Naive thymus-derived CD4-positive, alpha-beta T cell (primary cell): ENCODE results near the gene NAGS. TPM values are rescaled to one million over a fixed set of nuclear protein-coding genes. Genes with fewer than 3 reads are reported as not detected.

ENCODE experiments used
- ATAC-seq: fragments of 150-1000 bp; cut with Tn5 transposase; 2 replicates; pipeline ENCODE4 v1.10.0; 2021; ENCODE audit warnings: mild to moderate bottlenecking, moderate library complexity
- CTCF ChIA-PET: fragments of 350-600 bp; sonication (Branson Sonifier 250); formaldehyde crosslinking; loops from one replicate; lab custom pipeline; 2021; ENCODE audit warnings: antibody characterized with exemption; lab: Charles Lee
- POLR2A ChIA-PET: fragments of 350-600 bp; sonication (Branson Sonifier 250); formaldehyde crosslinking; loops from one replicate; lab custom pipeline; 2021; ENCODE audit warnings: antibody characterized with exemption, inconsistent platforms; lab: Charles Lee
- DNase-seq, 9 donors: peaks; one replicate each; pipeline versions ENCODE4 v3.0.0 to v3.0.0-alpha.2; 2020 to 2022; ENCODE audit warnings: mixed read lengths in 1 of 9
- H3K27ac ChIP-seq: one replicate; pipeline ENCODE4 v1.7.0; 2013; ENCODE audit warnings: mild to moderate bottlenecking, low read depth, low read length, moderate library complexity
- H3K27me3 ChIP-seq, 2 donors: one replicate each; pipeline ENCODE4 v1.7.0; 2013; ENCODE audit warnings: low read length in 2 of 2, mild to moderate bottlenecking in 2 of 2, moderate library complexity in 2 of 2; ENCODE audit not compliant: control insufficient read depth in 2 of 2, insufficient read depth in 2 of 2
- H3K36me3 ChIP-seq, 3 experiments: 1 replicate in 2 of 3; 2 replicates in 1 of 3; pipeline ENCODE4 v1.7.0; 2013; ENCODE audit warnings: low read length in 3 of 3, mild to moderate bottlenecking in 3 of 3, moderate library complexity in 1 of 3; ENCODE audit not compliant: insufficient read depth in 3 of 3, control insufficient read depth in 2 of 3
- H3K4me1 ChIP-seq, 2 donors: one replicate each; pipeline ENCODE4 v1.7.0; 2013; ENCODE audit warnings: low read length in 2 of 2, mild to moderate bottlenecking in 2 of 2, moderate library complexity in 1 of 2; ENCODE audit not compliant: control insufficient read depth in 2 of 2, insufficient read depth in 2 of 2
- H3K4me3 ChIP-seq: 2 replicates; pipeline ENCODE4 v1.7.0; 2013; ENCODE audit warnings: mild to moderate bottlenecking, low read length
- H3K9me3 ChIP-seq, 3 experiments: 1 replicate in 2 of 3; 2 replicates in 1 of 3; pipeline ENCODE4 v1.7.0; 2013; ENCODE audit warnings: low read length in 3 of 3; ENCODE audit not compliant: control insufficient read depth in 2 of 3
- H3K27ac Mint-ChIP-seq, 9 donors: one replicate each; pipeline ENCODE4 v1.8.0; 2020 to 2022; ENCODE audit warnings: mixed read lengths in 9 of 9, mild to moderate bottlenecking in 8 of 9, moderate library complexity in 5 of 9, inconsistent platforms in 2 of 9
- H3K27me3 Mint-ChIP-seq, 5 donors: one replicate each; pipeline ENCODE4 v1.8.0; 2021 to 2022; ENCODE audit warnings: mixed read lengths in 5 of 5, mild to moderate bottlenecking in 1 of 5
- H3K36me3 Mint-ChIP-seq, 5 donors: one replicate each; pipeline ENCODE4 v1.8.0; 2020 to 2022; ENCODE audit warnings: mixed read lengths in 5 of 5, mild to moderate bottlenecking in 3 of 5, inconsistent platforms in 1 of 5
- H3K4me1 Mint-ChIP-seq, 7 donors: one replicate each; pipeline ENCODE4 v1.8.0; 2020 to 2022; ENCODE audit warnings: mixed read lengths in 7 of 7, mild to moderate bottlenecking in 3 of 7, inconsistent platforms in 1 of 7
- H3K4me3 Mint-ChIP-seq, 10 donors: one replicate each; pipeline ENCODE4 v1.8.0; 2020 to 2022; ENCODE audit warnings: mild to moderate bottlenecking in 10 of 10, mixed read lengths in 10 of 10, moderate library complexity in 6 of 10, inconsistent platforms in 2 of 10
- H3K9me3 Mint-ChIP-seq, 11 donors: one replicate each; pipeline ENCODE4 v1.8.0; 2020 to 2022; ENCODE audit warnings: mixed read lengths in 11 of 11, mild to moderate bottlenecking in 4 of 11, inconsistent platforms in 1 of 11, moderate library complexity in 1 of 11
- intact Hi-C, 2 donors: fragments of 100-400 bp; cut with micrococcal nuclease; formaldehyde crosslinking; loops; one replicate each; pipeline ENCODE4 v1.15.1; 2023
- polyA plus RNA-seq, 2 donors: library from polyadenylated mRNA; unstranded; fragments of 300-500 nt; fragmentation: Illumina TruSeq; gene quantifications; one replicate each; pipeline ENCODE4 v1.2.3, GENCODE V29; 2021
- total RNA-seq, 6 experiments: library from RNA in 5 of 6; stranded (reverse) in 5 of 6; gene quantifications; 1 replicate in 5 of 6; 2 replicates in 1 of 6; pipeline ENCODE4 v1.2.3 and lab custom pipeline; 2021 to 2026

The NAGS gene
- total and polyA plus RNA-seq, 7 experiments from 2014 or later: 0.19 to 2.6 (median 0.41) TPM

GRCh38 chr17:43975898-43976297 lies 28.5 kb upstream of the NAGS start:
- ChIA-PET CTCF (no interaction called here), POLR2A (no interaction called here)
- H3K36me3 ChIP-seq: no peaks in the 10 kb centered on the region
- ATAC-seq: no peak
- intact Hi-C loops: no loop called here
- Mint-ChIP-seq H3K27me3 (peaks cover 0 to 28% (median 17%) of the 10 kb centered on the region in 5 donors), H3K9me3 (no peaks in the 10 kb centered on the region), H3K4me1 (peaks cover 4 to 8% (median 7%) of the 10 kb centered on the region in 7 donors), H3K36me3 (no peaks in the 10 kb centered on the region), H3K27ac (no peak overlapping the region), H3K4me3 (no peak overlapping the region)
- no peaks in the 10 kb centered on the region for H3K9me3 ChIP-seq
- DNase-seq: no peak
- H3K27ac ChIP-seq: no peak overlapping the region
- no peak overlapping the region for H3K4me3 ChIP-seq
- H3K27me3 ChIP-seq: no peaks in the 10 kb centered on the region
- no peaks in the 10 kb centered on the region for H3K4me1 ChIP-seq

GRCh38 chr17:43976963-43977837 lies 27.2 kb upstream of the NAGS start:
- peaks cover 0 to 2% of the 10 kb centered on the region in 2 donors for H3K27me3 ChIP-seq
- peaks cover 6 to 34% (median 30%) of the 10 kb centered on the region in 5 donors for H3K27me3 Mint-ChIP-seq
- no peaks in the 10 kb centered on the region for H3K36me3 Mint-ChIP-seq
- H3K4me3 Mint-ChIP-seq: no peak overlapping the region
- H3K4me1 ChIP-seq: no peaks in the 10 kb centered on the region
- ChIA-PET CTCF (no interaction called here), POLR2A (interaction anchor here (0.5 kb wide), 1 partner anchor 13 kb away, joined by 3 read pairs; no protein-coding TSS in a partner anchor)
- H3K4me3 ChIP-seq: no peak overlapping the region
- H3K27ac ChIP-seq: no peak overlapping the region
- H3K36me3 ChIP-seq: no peaks in the 10 kb centered on the region
- H3K9me3 Mint-ChIP-seq: no peaks in the 10 kb centered on the region
- peaks cover 0 to 3% (median 0%) of the 10 kb centered on the region in 7 donors for H3K4me1 Mint-ChIP-seq
- intact Hi-C loops: no loop called here
- peak overlapping the region in 1 of 9 donors; percentile 32 for H3K27ac Mint-ChIP-seq
- no peak for DNase-seq
- H3K9me3 ChIP-seq: no peaks in the 10 kb centered on the region
- ATAC-seq: no peak

GRCh38 chr17:43978078-43978477 lies 26.3 kb upstream of the NAGS start:
- Mint-ChIP-seq H3K27me3 (peaks cover 15 to 43% (median 38%) of the 10 kb centered on the region in 5 donors), H3K4me1 (peaks cover 0 to 4% (median 0%) of the 10 kb centered on the region in 7 donors), H3K4me3 (no peak overlapping the region), H3K36me3 (no peaks in the 10 kb centered on the region), H3K27ac (no peak overlapping the region), H3K9me3 (no peaks in the 10 kb centered on the region)
- POLR2A ChIA-PET: no interaction called here
- no peak for DNase-seq
- H3K4me3 ChIP-seq: no peak overlapping the region
- no peaks in the 10 kb centered on the region for H3K9me3 ChIP-seq
- intact Hi-C loops: no loop called here
- peaks cover 0 to 8% of the 10 kb centered on the region in 2 donors for H3K27me3 ChIP-seq
- no peak overlapping the region for H3K27ac ChIP-seq
- no peaks in the 10 kb centered on the region for H3K4me1 ChIP-seq
- H3K36me3 ChIP-seq: no peaks in the 10 kb centered on the region
- no peak for ATAC-seq
- CTCF ChIA-PET: no interaction called here

- peaks cover 0 to 4% (median 0%) of the 10 kb centered on the region in 7 donors for H3K4me1 Mint-ChIP-seq
- Histone ChIP-seq H3K27me3 (peaks cover 0 to 12% of the 10 kb centered on the region in 2 donors), H3K4me3 (no peak overlapping the region), H3K36me3 (no peaks in the 10 kb centered on the region), H3K4me1 (peaks cover 0 to 3% of the 10 kb centered on the region in 2 donors), H3K27ac (no peak overlapping the region), H3K9me3 (no peaks in the 10 kb centered on the region)
- H3K27me3 Mint-ChIP-seq: peaks cover 19 to 44% (median 39%) of the 10 kb centered on the region in 5 donors
- no peak for ATAC-seq
- intact Hi-C loops: no loop called here
- H3K36me3 Mint-ChIP-seq: no peaks in the 10 kb centered on the region
- ChIA-PET POLR2A (interaction anchor here (0.7 kb wide), 1 partner anchor 49 kb away, joined by 3 read pairs; no protein-coding TSS in a partner anchor), CTCF (interaction anchor here (0.8 kb wide), 1 partner anchor 16 kb away, joined by 4 read pairs; no protein-coding TSS in a partner anchor)
- no peak overlapping the region for H3K27ac Mint-ChIP-seq
- H3K9me3 Mint-ChIP-seq: no peaks in the 10 kb centered on the region
- H3K4me3 Mint-ChIP-seq: no peak overlapping the region
- no peak for DNase-seq
Measured at GRCh38 chr17:43979011-43979410, 25.4 kb upstream of the NAGS start.

GRCh38 chr17:43979671-43980070 lies 24.8 kb upstream of the NAGS start:
- Histone ChIP-seq H3K4me1 (peaks cover 0 to 3% of the 10 kb centered on the region in 2 donors), H3K36me3 (no peaks in the 10 kb centered on the region), H3K27ac (no peak overlapping the region), H3K9me3 (no peaks in the 10 kb centered on the region), H3K27me3 (peaks cover 0 to 17% of the 10 kb centered on the region in 2 donors), H3K4me3 (no peak overlapping the region)
- ChIA-PET CTCF (interaction anchor here (0.8 kb wide), 1 partner anchor 17 kb away, joined by 4 read pairs; no protein-coding TSS in a partner anchor), POLR2A (interaction anchor here (0.7 kb wide), 2 partner anchors 48 to 280 kb away, joined by 3 to 6 read pairs; no protein-coding TSS in a partner anchor)
- Mint-ChIP-seq H3K4me3 (no peak overlapping the region), H3K4me1 (peaks cover 0 to 4% (median 0%) of the 10 kb centered on the region in 7 donors), H3K27me3 (peaks cover 25 to 47% (median 35%) of the 10 kb centered on the region in 5 donors), H3K27ac (no peak overlapping the region), H3K36me3 (no peaks in the 10 kb centered on the region), H3K9me3 (no peaks in the 10 kb centered on the region)
- intact Hi-C loops: no loop called here
- DNase-seq (no peak), ATAC-seq (no peak)

GRCh38 chr17:43982171-43982570 lies 22.3 kb upstream of the NAGS start:
- Mint-ChIP-seq H3K9me3 (no peaks in the 10 kb centered on the region), H3K4me1 (peaks cover 0 to 14% (median 0%) of the 10 kb centered on the region in 7 donors), H3K27me3 (peaks cover 39 to 65% (median 49%) of the 10 kb centered on the region in 5 donors), H3K36me3 (no peaks in the 10 kb centered on the region), H3K4me3 (peak overlapping the region in 3 of 10 donors; percentile 19 to 62 (median 56)), H3K27ac (peak overlapping the region in 2 of 9 donors; percentile 3 to 41)
- H3K9me3 ChIP-seq: no peaks in the 10 kb centered on the region
- no peak for DNase-seq
- peaks cover 0 to 17% of the 10 kb centered on the region in 2 donors for H3K27me3 ChIP-seq
- ChIA-PET CTCF (no interaction called here), POLR2A (no interaction called here)
- H3K27ac ChIP-seq: no peak overlapping the region
- H3K4me1 ChIP-seq: peaks cover 0 to 3% of the 10 kb centered on the region in 2 donors
- no peak for ATAC-seq
- no peaks in the 10 kb centered on the region for H3K36me3 ChIP-seq
- intact Hi-C loops: no loop called here
- no peak overlapping the region for H3K4me3 ChIP-seq
